CD4-positive, alpha-beta T cell (primary cell): ENCODE data around the gene ALDH18A1. TPM values are rescaled to one million over a fixed set of nuclear protein-coding genes. Genes with fewer than 3 reads are reported as not detected.
A peak's percentile ranks its signal among the peaks of the same experiment; 100 is the strongest.

Source experiments
- ATAC-seq: fragments of 200-7000 bp; cut with Tn5 transposase; one replicate; pipeline ENCODE4 v1.10.0; 2022; ENCODE audit warnings: mild to moderate bottlenecking; ENCODE audit not compliant: poor library complexity
- CTCF ChIA-PET: fragments of 350-600 bp; sonication (Branson Sonifier 250); formaldehyde crosslinking; loops from one replicate; lab custom pipeline; 2021; ENCODE audit warnings: antibody characterized with exemption, inconsistent platforms; lab: Charles Lee
- POLR2A ChIA-PET: fragments of 350-600 bp; sonication (Branson Sonifier 250); formaldehyde crosslinking; loops from one replicate; lab custom pipeline; 2021; ENCODE audit warnings: antibody characterized with exemption, inconsistent platforms; lab: Charles Lee
- DNase-seq, 14 experiments: peaks; one replicate each; pipeline ENCODE4 v3.0.0-alpha.2; 2013 to 2020; ENCODE audit warnings: mixed read lengths in 2 of 14
- H3K27ac ChIP-seq, 2 donors: one replicate each; pipeline versions ENCODE4 v1.5.1 to v1.7.0; 2013; ENCODE audit warnings: low read length in 2 of 2, low read depth in 1 of 2, mild to moderate bottlenecking in 1 of 2
- H3K27me3 ChIP-seq, 2 experiments: 1 replicate in 1 of 2; 2 replicates in 1 of 2; pipeline versions ENCODE4 v1.6.1 to v1.7.0; 2013; ENCODE audit warnings: low read length in 2 of 2, control low read depth in 1 of 2, mild to moderate bottlenecking in 1 of 2, moderate library complexity in 1 of 2; ENCODE audit not compliant: insufficient read depth in 2 of 2, control insufficient read depth in 1 of 2
- H3K36me3 ChIP-seq: one replicate; pipeline ENCODE4 v1.6.1; 2013; ENCODE audit warnings: low read length, control low read depth; ENCODE audit not compliant: insufficient read depth
- H3K4me1 ChIP-seq: one replicate; pipeline ENCODE4 v1.6.1; 2013; ENCODE audit warnings: low read length, control low read depth; ENCODE audit not compliant: insufficient read depth
- H3K4me3 ChIP-seq: one replicate; pipeline ENCODE4 v1.5.1; 2013; ENCODE audit warnings: mild to moderate bottlenecking, low read length, moderate library complexity
- H3K9me3 ChIP-seq, 2 experiments: 1 replicate in 1 of 2; 2 replicates in 1 of 2; pipeline versions ENCODE4 v1.6.1 to v1.7.0; 2013; ENCODE audit warnings: low read length in 2 of 2, mild to moderate bottlenecking in 2 of 2, control low read depth in 1 of 2, moderate library complexity in 1 of 2; ENCODE audit not compliant: control insufficient read depth in 1 of 2, insufficient read depth in 1 of 2
- H3K27ac Mint-ChIP-seq: one replicate; pipeline ENCODE4 v1.8.0; 2020; ENCODE audit warnings: mixed read lengths
- H3K27me3 Mint-ChIP-seq: one replicate; pipeline ENCODE4 v1.8.0; 2021; ENCODE audit warnings: mixed read lengths
- H3K36me3 Mint-ChIP-seq: one replicate; pipeline ENCODE4 v1.8.0; 2021; ENCODE audit warnings: low read depth, mixed read lengths
- H3K4me1 Mint-ChIP-seq: one replicate; pipeline ENCODE4 v1.8.0; 2021; ENCODE audit warnings: low read depth, mixed read lengths
- H3K4me3 Mint-ChIP-seq: one replicate; pipeline ENCODE4 v1.8.0; 2020; ENCODE audit warnings: mild to moderate bottlenecking, mixed read lengths
- H3K9me3 Mint-ChIP-seq: one replicate; pipeline ENCODE4 v1.8.0; 2020; ENCODE audit warnings: mixed read lengths
- CTCF ChIP-seq: fragments of 200-600 bp; IDR thresholded peaks from one replicate; pipeline ENCODE4 v1.8.0; 2022; ENCODE audit warnings: antibody characterized with exemption, mild to moderate bottlenecking
- intact Hi-C, 2 experiments: fragments of 100-400 bp; cut with DNase I in 1 of 2; cut with micrococcal nuclease in 1 of 2; formaldehyde crosslinking; loops; one replicate each; pipeline versions ENCODE4 v1.15.1 to v1.9.0; 2023 to 2025; cut with DNase I, micrococcal nuclease
- total RNA-seq, 174 experiments: library from RNA in 2 of 174; stranded (reverse) in 2 of 174; gene quantifications; one replicate each; pipeline ENCODE4 v1.2.3 and lab custom pipeline; 2021 to 2026

ALDH18A1 gene
- total RNA-seq, 2 experiments from 2014 or later, result 9.6 to 12.6 TPM

- ATAC-seq (no peak), DNase-seq (no peak)
- ChIA-PET POLR2A (interaction anchor here (1.6 kb wide), 1 partner anchor 89 kb away, joined by 3 read pairs; the partner anchor contains the start of gene TCTN3), CTCF (interaction anchor here (1.4 kb wide), 1 partner anchor 174 kb away, joined by 4 read pairs; no protein-coding TSS in a partner anchor)
- Mint-ChIP-seq H3K27me3 (no peaks in the 10 kb centered on the region), H3K27ac (no peak overlapping the region), H3K4me1 (no peaks in the 10 kb centered on the region), H3K36me3 (peaks cover 48% of the 10 kb centered on the region), H3K4me3 (no peak overlapping the region), H3K9me3 (no peaks in the 10 kb centered on the region)
- intact Hi-C loops, result loop anchor here in 1 of 2 experiments (5.0 to 10.0 kb wide), 2 partner anchors 360 to 472 kb away; no protein-coding TSS in a partner anchor
- Histone ChIP-seq H3K36me3 (peaks cover 32% of the 10 kb centered on the region), H3K9me3 (no peaks in the 10 kb centered on the region), H3K27me3 (no peaks in the 10 kb centered on the region), H3K4me3 (no peak overlapping the region), H3K27ac (no peak overlapping the region), H3K4me1 (no peaks in the 10 kb centered on the region)
- no peak for TF ChIP-seq CTCF
Measured at GRCh38 chr10:95604630-95605029, 51.9 kb downstream of the ALDH18A1 start.

DNA sequence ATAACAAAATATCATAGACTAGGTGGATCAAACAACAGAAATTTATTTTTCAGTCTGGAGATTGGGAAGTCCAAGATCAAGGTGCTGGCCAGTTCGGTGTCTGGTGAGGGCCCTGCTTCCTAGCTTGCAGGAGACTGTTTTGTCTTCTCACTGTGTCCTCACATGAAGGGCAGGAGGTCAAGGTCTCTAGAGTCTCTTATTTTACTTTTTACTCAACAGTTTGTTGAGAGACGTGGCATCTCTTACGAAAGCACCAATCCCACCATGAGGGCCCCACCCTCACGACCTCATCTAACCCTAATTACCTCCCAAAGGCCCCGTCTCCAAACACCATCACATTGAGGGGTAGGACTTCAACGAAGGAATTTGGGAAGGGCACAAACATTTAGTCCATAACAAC is 54.1 kb downstream of the ALDH18A1 start:
- Histone ChIP-seq H3K9me3 (no peaks in the 10 kb centered on the region), H3K27ac (no peak overlapping the region), H3K36me3 (peaks cover 14% of the 10 kb centered on the region), H3K4me1 (no peaks in the 10 kb centered on the region), H3K4me3 (no peak overlapping the region), H3K27me3 (no peaks in the 10 kb centered on the region)
- Mint-ChIP-seq H3K27me3 (no peaks in the 10 kb centered on the region), H3K9me3 (no peaks in the 10 kb centered on the region), H3K4me3 (no peak overlapping the region), H3K4me1 (no peaks in the 10 kb centered on the region), H3K36me3 (peaks cover 26% of the 10 kb centered on the region), H3K27ac (no peak overlapping the region)
- intact Hi-C loops, result loop anchor here in 1 of 2 experiments (5.0 to 10.0 kb wide), 2 partner anchors 358 to 470 kb away; no protein-coding TSS in a partner anchor
- DNase-seq, result no peak
- CTCF ChIA-PET, result no interaction called here
- no peak for ATAC-seq
- POLR2A ChIA-PET, result interaction anchor here (0.8 to 0.9 kb wide), 2 partner anchors 14 to 172 kb away, joined by 3 read pairs; no protein-coding TSS in a partner anchor
- TF ChIP-seq CTCF, result no peak

DNA sequence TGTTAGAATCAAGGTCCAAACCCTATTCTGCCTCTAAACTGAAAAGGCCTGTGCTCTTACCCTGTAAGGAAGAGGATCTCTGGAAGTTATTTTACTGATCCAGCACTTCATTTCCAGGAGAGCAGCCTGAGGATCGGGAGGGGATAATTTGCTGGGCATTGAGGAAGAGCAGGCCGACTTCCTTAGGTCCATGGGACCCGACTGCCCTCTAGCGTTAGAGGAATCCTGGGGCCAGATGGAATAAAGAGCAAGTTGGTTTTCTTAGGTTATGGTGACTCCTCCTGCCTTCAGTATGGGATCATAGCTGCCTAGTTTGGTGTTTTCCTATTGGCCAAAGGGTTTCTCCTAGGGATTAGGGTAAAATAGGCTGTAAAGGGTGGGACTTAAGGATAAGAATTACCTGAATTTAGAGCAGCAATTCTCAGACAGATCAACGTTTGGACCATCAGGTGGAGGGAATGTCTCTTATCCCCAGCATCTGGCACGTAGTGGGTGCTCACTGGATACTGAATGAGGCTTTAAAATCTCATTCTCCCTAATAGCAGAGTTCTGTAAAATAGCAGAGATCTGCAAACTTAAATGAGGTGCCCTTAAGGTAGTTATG is 55.3 kb downstream of the ALDH18A1 start:
- H3K27ac ChIP-seq, result no peak overlapping the region
- H3K4me1 Mint-ChIP-seq, result no peaks in the 10 kb centered on the region
- DNase-seq, result peak; percentile 3 to 67 (median 26)
- no peak overlapping the region for H3K4me3 ChIP-seq
- H3K36me3 Mint-ChIP-seq, result peaks cover 14% of the 10 kb centered on the region
- H3K27me3 Mint-ChIP-seq, result peaks cover 8% of the 10 kb centered on the region
- TF ChIP-seq CTCF, result peak; percentile 69
- no peaks in the 10 kb centered on the region for H3K27me3 ChIP-seq
- H3K9me3 Mint-ChIP-seq, result no peaks in the 10 kb centered on the region
- CTCF ChIA-PET, result interaction anchor here (1.3 kb wide), 1 partner anchor 171 kb away, joined by 3 read pairs; no protein-coding TSS in a partner anchor
- no peaks in the 10 kb centered on the region for H3K9me3 ChIP-seq
- intact Hi-C loops, result loop anchor here (1.0 to 10.0 kb wide), 4 partner anchors 171 to 469 kb away; no protein-coding TSS in a partner anchor
- H3K36me3 ChIP-seq, result peaks cover 4% of the 10 kb centered on the region
- H3K27ac Mint-ChIP-seq, result no peak overlapping the region
- ATAC-seq, result no peak
- POLR2A ChIA-PET, result no interaction called here
- H3K4me3 Mint-ChIP-seq, result no peak overlapping the region
- no peaks in the 10 kb centered on the region for H3K4me1 ChIP-seq
